IPS-NIHi11 (cell line): ENCODE data around the gene RBM6.

ENCODE experiments used
- DNase-seq: peaks from one replicate; pipeline ENCODE4 v3.0.0; 2012; ENCODE audit warnings: mixed read lengths, low spot score

The RBM6 gene

DNA sequence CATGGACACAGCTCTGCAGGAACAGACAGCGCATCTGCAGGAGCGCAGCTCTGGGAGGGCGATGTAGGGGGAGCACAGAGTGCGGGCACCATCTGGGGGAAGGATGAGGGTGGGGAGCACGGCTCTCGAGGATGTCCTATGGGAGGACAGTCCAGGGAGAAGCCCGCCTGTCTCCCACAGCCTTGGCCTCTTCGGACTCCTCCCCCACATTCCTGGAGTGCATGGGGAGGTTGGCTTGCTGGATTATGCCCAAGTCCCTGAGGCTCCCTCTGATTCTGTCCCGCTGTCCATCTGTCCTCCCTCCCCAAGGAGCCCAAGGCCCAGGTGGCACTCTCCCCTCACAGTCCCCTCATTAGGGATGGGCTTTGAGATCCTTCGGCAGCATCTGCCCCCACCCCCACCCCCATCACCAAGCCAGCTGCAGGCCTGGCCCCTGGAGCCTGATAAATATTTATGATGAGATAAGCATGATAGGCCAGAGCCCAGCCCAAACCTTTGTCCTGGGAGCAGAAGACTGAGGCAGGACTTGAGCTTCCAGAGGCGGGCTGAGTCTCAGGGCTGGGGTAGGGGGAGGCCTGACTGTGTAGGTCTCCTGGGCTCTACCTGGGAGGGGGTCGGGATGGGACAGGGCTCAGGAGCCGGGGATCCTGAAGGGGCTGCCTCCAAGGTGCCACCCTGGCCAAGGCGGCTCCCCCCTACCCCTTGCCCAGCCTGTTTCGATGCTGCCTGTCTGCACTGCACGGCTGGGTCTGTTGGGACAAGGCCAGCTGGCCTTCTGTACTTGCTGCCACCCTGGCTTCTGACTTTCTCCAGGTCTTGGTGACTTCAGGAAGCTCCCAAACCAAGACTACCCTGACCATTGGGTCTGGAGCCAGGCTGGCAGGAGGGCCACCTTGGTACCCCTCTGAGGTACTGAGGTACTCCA lies 186.6 kb downstream of the RBM6 start:
- DNase-seq = no peak
